Forelimb muscle (tissue), 1 donor: Measurements from ENCODE around the gene SHE. TPM values are rescaled to one million over a fixed set of nuclear protein-coding genes. Genes with fewer than 3 reads are reported as not detected.

ENCODE experiments used
- polyA plus RNA-seq: library from polyadenylated mRNA; unstranded; fragments of 120-200 nt; gene quantifications from one replicate; pipeline ENCODE4 v1.2.1, GENCODE V29; 2013; ENCODE audit not compliant: insufficient read length

SHE gene
- polyA plus RNA-seq, 1 donor: 9.1 TPM

Other genes with a start within 250 kb of the SHE start
- 69.8 TPM for gene HAX1, start 229.8 kb downstream of the SHE start, polyA plus RNA-seq
- not detected for gene AQP10, start 181.3 kb downstream of the SHE start, polyA plus RNA-seq
- 20.8 TPM for gene ATP8B2, start 176.9 kb downstream of the SHE start, polyA plus RNA-seq
- gene IL6R, start 97.1 kb downstream of the SHE start, polyA plus RNA-seq: 7.1 TPM
- 2.3 TPM for gene TDRD10, start 193 bp downstream of the SHE start, polyA plus RNA-seq
- gene UBE2Q1, start 56.2 kb upstream of the SHE start, polyA plus RNA-seq: 64.5 TPM
- 0.23 TPM for gene CHRNB2, start 65.4 kb upstream of the SHE start, polyA plus RNA-seq
- 40.0 TPM for gene ADAR, start 105.8 kb upstream of the SHE start, polyA plus RNA-seq